IMR-90 (cell line): ENCODE data around the gene KRTAP21-1. TPM values are rescaled to one million over a fixed set of nuclear protein-coding genes. Genes with fewer than 3 reads are reported as not detected.

Source experiments
- ATAC-seq: fragments of 200-7000 bp; cut with Tn5 transposase; 2 replicates; pipeline ENCODE4 v1.9.1; 2020; ENCODE audit warnings: low read depth, mild to moderate bottlenecking, moderate library complexity
- BruUV-seq: library from RNA; stranded (reverse); fragments of 400-500 nt; replicated peaks from 2 replicates; lab custom pipeline; 2021; lab: Mats Ljungman, UMichigan
- CTCF ChIA-PET: fragments of 300-600 bp; formaldehyde crosslinking; extraction: SDS; loops from one replicate; lab custom pipeline; 2021; ENCODE audit warnings: antibody characterized with exemption; lab: Yijun Ruan, JAX
- POLR2A ChIA-PET: fragments of 300-600 bp; sonication (Branson Sonifier 250); formaldehyde crosslinking; loops from one replicate; lab custom pipeline; 2022; ENCODE audit warnings: antibody characterized with exemption; ENCODE audit not compliant: unreplicated experiment; lab: Charles Lee
- DNase-seq: peaks from one replicate; pipeline ENCODE4 v3.0.0; 2013
- H2AFZ ChIP-seq: replicated peaks from 2 replicates; pipeline ENCODE3; 2013; ENCODE audit warnings: low read length, mild to moderate bottlenecking; ENCODE audit not compliant: poor library complexity
- H2AK5ac ChIP-seq: 2 replicates; pipeline ENCODE4 v1.6.1; 2013; ENCODE audit warnings: low read depth, low read length, inconsistent platforms
- H2AK9ac ChIP-seq: replicated peaks from 2 replicates; pipeline ENCODE3; 2013; ENCODE audit warnings: mild to moderate bottlenecking, low read depth, low read length, moderate library complexity; ENCODE audit not compliant: poor library complexity
- H2BK120ac ChIP-seq: 2 replicates; pipeline ENCODE4 v1.6.1; 2013; ENCODE audit warnings: low read depth, low read length, inconsistent platforms
- H2BK15ac ChIP-seq: 3 replicates; pipeline ENCODE4 v1.6.1; 2013; ENCODE audit warnings: low read depth, low read length, inconsistent platforms
- H2BK20ac ChIP-seq: 2 replicates; pipeline ENCODE4 v1.6.1; 2013; ENCODE audit warnings: low read depth, mild to moderate bottlenecking, inconsistent platforms, low read length, moderate library complexity
- H2BK5ac ChIP-seq: 2 replicates; pipeline ENCODE4 v1.6.1; 2013; ENCODE audit warnings: mild to moderate bottlenecking, low read depth, low read length, inconsistent platforms; ENCODE audit not compliant: poor library complexity, severe bottlenecking
- H3K14ac ChIP-seq: replicated peaks from 2 replicates; pipeline ENCODE4 v1.6.1; 2013; ENCODE audit warnings: low read depth, low read length, inconsistent platforms
- H3K18ac ChIP-seq: 2 replicates; pipeline ENCODE4 v1.6.1; 2013; ENCODE audit warnings: low read depth, low read length, control low read depth
- H3K23ac ChIP-seq: 2 replicates; pipeline ENCODE4 v1.6.1; 2013; ENCODE audit warnings: low read depth, low read length, inconsistent platforms
- H3K27ac ChIP-seq: 2 replicates; pipeline ENCODE4 v1.5.1; 2013; ENCODE audit warnings: mild to moderate bottlenecking, control low read depth, low read length; ENCODE audit not compliant: insufficient read depth
- H3K27me3 ChIP-seq: 2 replicates; pipeline ENCODE4 v1.6.1; 2013; ENCODE audit warnings: low read length; ENCODE audit not compliant: control insufficient read depth, insufficient read depth
- H3K36me3 ChIP-seq: 2 replicates; pipeline ENCODE4 v1.6.1; 2013; ENCODE audit warnings: low read length, mixed read lengths; ENCODE audit not compliant: control insufficient read depth, insufficient read depth
- H3K4ac ChIP-seq: 2 replicates; pipeline ENCODE4 v1.6.1; 2013; ENCODE audit warnings: low read depth, low read length, inconsistent platforms
- H3K4me1 ChIP-seq: 2 replicates; pipeline ENCODE4 v1.6.1; 2013; ENCODE audit warnings: low read length, mixed read lengths; ENCODE audit not compliant: control insufficient read depth, insufficient read depth
- H3K4me2 ChIP-seq: 2 replicates; pipeline ENCODE4 v1.6.1; 2013; ENCODE audit warnings: low read depth, mild to moderate bottlenecking, control low read depth, low read length, moderate library complexity
- H3K4me3 ChIP-seq: 2 replicates; pipeline ENCODE4 v1.5.1; 2013; ENCODE audit warnings: low read depth, mild to moderate bottlenecking, control low read depth, low read length, moderate library complexity; ENCODE audit not compliant: insufficient read depth
- H3K56ac ChIP-seq: 2 replicates; pipeline ENCODE4 v1.6.1; 2013; ENCODE audit warnings: low read length, inconsistent platforms; ENCODE audit not compliant: insufficient read depth; ENCODE audit errors: extremely low read depth
- H3K79me1 ChIP-seq, 2 experiments: 2 replicates each; pipeline ENCODE4 v1.6.1; 2013; ENCODE audit warnings: low read length in 2 of 2, inconsistent platforms in 1 of 2, low read depth in 1 of 2
- H3K9ac ChIP-seq: 2 replicates; pipeline ENCODE4 v1.6.1; 2013; ENCODE audit warnings: low read depth, low read length, control low read depth
- H3K9me1 ChIP-seq: 2 replicates; pipeline ENCODE4 v1.6.1; 2013; ENCODE audit warnings: low read length, inconsistent platforms; ENCODE audit not compliant: insufficient read depth
- H3K9me3 ChIP-seq: 2 replicates; pipeline ENCODE4 v1.6.1; 2013; ENCODE audit warnings: low read length; ENCODE audit not compliant: control insufficient read depth, insufficient read depth
- H4K20me1 ChIP-seq: 2 replicates; pipeline ENCODE4 v1.6.1; 2013; ENCODE audit warnings: low read length, inconsistent platforms; ENCODE audit not compliant: insufficient read depth
- H4K5ac ChIP-seq: 2 replicates; pipeline ENCODE4 v1.6.1; 2013; ENCODE audit warnings: mild to moderate bottlenecking, low read depth, low read length, control low read depth
- H4K8ac ChIP-seq, 2 experiments: 2 replicates each; pipeline ENCODE4 v1.6.1; 2013; ENCODE audit warnings: low read depth in 2 of 2, low read length in 2 of 2, control low read depth in 1 of 2, inconsistent platforms in 1 of 2
- H4K91ac ChIP-seq: 2 replicates; pipeline ENCODE4 v1.6.1; 2013; ENCODE audit warnings: low read depth, low read length, inconsistent platforms; ENCODE audit not compliant: insufficient read depth
- BHLHE40 ChIP-seq: fragments of 150-350 bp; IDR thresholded peaks from 2 replicates; pipeline ENCODE4 v1.6.1; 2016; ENCODE audit warnings: mild to moderate bottlenecking, low read depth, low read length
- CEBPB ChIP-seq: IDR thresholded peaks from 2 replicates; pipeline ENCODE4 v1.6.1; 2012; ENCODE audit warnings: low read depth, low read length, improper control_type of control experiment
- CHD1 ChIP-seq: IDR thresholded peaks from 2 replicates; pipeline ENCODE4 v1.6.1; 2012; ENCODE audit warnings: low read depth, low read length, improper control_type of control experiment
- ELK1 ChIP-seq: fragments of 150-350 bp; IDR thresholded peaks from 2 replicates; pipeline ENCODE4 v1.6.1; 2016; ENCODE audit warnings: low read depth, mild to moderate bottlenecking, low read length, moderate library complexity, borderline replicate concordance
- FOS ChIP-seq: fragments of 150-350 bp; IDR thresholded peaks from 2 replicates; pipeline ENCODE4 v1.6.1; 2016; ENCODE audit warnings: low read depth, low read length
- MAFK ChIP-seq: IDR thresholded peaks from 2 replicates; pipeline ENCODE4 v1.6.1; 2012; ENCODE audit warnings: low read depth, low read length, improper control_type of control experiment
- MAZ ChIP-seq: IDR thresholded peaks from 2 replicates; pipeline ENCODE4 v1.6.1; 2012; ENCODE audit warnings: low read depth, mild to moderate bottlenecking, low read length, improper control_type of control experiment, moderate library complexity, borderline replicate concordance
- MXI1 ChIP-seq: IDR thresholded peaks from 2 replicates; pipeline ENCODE4 v1.6.1; 2012; ENCODE audit warnings: low read depth, mild to moderate bottlenecking, low read length, moderate library complexity, borderline replicate concordance
- NFE2L2 ChIP-seq: fragments of 150-350 bp; IDR thresholded peaks from 2 replicates; pipeline ENCODE4 v1.6.1; 2016; ENCODE audit warnings: low read depth, mild to moderate bottlenecking, low read length
- POLR2A ChIP-seq: IDR thresholded peaks from 2 replicates; pipeline ENCODE4 v1.6.1; 2012; ENCODE audit warnings: mild to moderate bottlenecking, low read depth, low read length
- RAD21 ChIP-seq: IDR thresholded peaks from 2 replicates; pipeline ENCODE4 v1.6.1; 2012; ENCODE audit warnings: low read length, improper control_type of control experiment
- RCOR1 ChIP-seq: IDR thresholded peaks from 2 replicates; pipeline ENCODE4 v1.6.1; 2012; ENCODE audit warnings: mild to moderate bottlenecking, low read length, improper control_type of control experiment; ENCODE audit not compliant: insufficient replicate concordance
- RFX5 ChIP-seq: IDR thresholded peaks from 2 replicates; pipeline ENCODE4 v1.8.0; 2012; ENCODE audit warnings: low read depth, mild to moderate bottlenecking, low read length, moderate library complexity
- SMC3 ChIP-seq: fragments of 150-350 bp; IDR thresholded peaks from 2 replicates; pipeline ENCODE4 v1.6.1; 2016; ENCODE audit warnings: low read depth, mild to moderate bottlenecking, antibody characterized with exemption, low read length, moderate library complexity
- WGBS, 2 experiments: methylation state at CpG; one replicate each; pipeline versions ENCODE4 v1.1.5 to v1.1.7; 2013; ENCODE audit warnings: missing lambda C conversion rate in 2 of 2; ENCODE audit not compliant: insufficient read length in 1 of 2; ENCODE audit errors: extremely low coverage in 2 of 2; 5-methylcytosine and 5-hydroxymethylcytosine counted together
- dilution Hi-C: fragments of 300-500 bp; cut with HindIII; formaldehyde crosslinking; loops from one replicate; pipeline ENCODE4 v1.14.3; 2018; ENCODE audit warnings: low sequenced_read_pairs; ENCODE audit not compliant: unreplicated experiment
- in situ Hi-C: fragments of 300-500 bp; cut with MboI; formaldehyde crosslinking; loops from 3 replicates; pipeline ENCODE4 v1.14.3; 2019; ENCODE audit warnings: low sequenced_read_pairs, inconsistent platforms, mixed read lengths
- intact Hi-C: fragments of 100-400 bp; cut with micrococcal nuclease; formaldehyde crosslinking; loops from 2 replicates; pipeline ENCODE4 v1.10.0; 2022
- polyA plus RNA-seq, 3 experiments: library from polyadenylated mRNA; depleted of rRNA; stranded (reverse); fragments of >200 nt; gene quantifications; 2 replicates each; pipeline ENCODE4 v1.2.3, GENCODE V29; 2012; ENCODE audit warnings: low replicate concordance in 1 of 3
- total RNA-seq: library from RNA; depleted of rRNA; stranded (reverse); fragments of >200 nt; gene quantifications from 2 replicates; pipeline ENCODE4 v1.2.3, GENCODE V29; 2012
- TF ChIP-seq, protein P1 (sequence below): fragments of 150-350 bp; IDR thresholded peaks from 2 replicates; pipeline ENCODE4 v1.6.1; 2017; ENCODE audit warnings: mild to moderate bottlenecking, antibody characterized with exemption, low read length, low read depth
- TF ChIP-seq, protein P2 (sequence below): conservative IDR thresholded peaks from 2 replicates; pipeline ENCODE4 v1.5.1; 2012; ENCODE audit warnings: mild to moderate bottlenecking, low read depth, low read length, improper control_type of control experiment

The KRTAP21-1 gene
- total and polyA plus RNA-seq, 2 of the 4 experiments (the other 2 are of a cell fraction) = not detected

DNA sequence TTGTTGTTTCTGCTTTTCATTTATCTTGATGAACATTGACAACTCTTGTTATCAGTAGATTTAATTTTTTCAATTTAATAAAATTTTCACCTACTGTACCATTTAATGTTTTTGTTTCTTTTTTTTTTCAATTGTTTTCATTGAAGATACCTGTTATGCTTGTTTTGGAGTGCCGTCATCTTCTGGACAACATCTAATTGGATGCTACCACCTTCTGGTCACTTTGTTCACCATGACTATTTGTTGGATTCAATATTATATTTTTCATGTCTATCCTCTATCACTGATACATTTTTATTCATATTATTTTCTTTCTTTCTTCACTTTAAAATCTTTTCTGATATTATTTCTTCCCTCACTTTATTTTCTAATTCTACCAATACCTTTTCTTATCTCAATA, 22.2 kb downstream of the KRTAP21-1 start:
- Histone ChIP-seq H4K5ac (no peak overlapping the region), H4K91ac (no peak overlapping the region), H3K18ac (no peak overlapping the region), H4K8ac (no peak overlapping the region), H3K9ac (no peak overlapping the region), H3K14ac (no peak overlapping the region), H2BK5ac (no peak overlapping the region), H4K20me1 (no peaks in the 10 kb centered on the region), H2BK15ac (no peak overlapping the region), H2AK5ac (no peak overlapping the region), H3K4me2 (no peak overlapping the region), H2AFZ (no peak overlapping the region), H3K4ac (no peak overlapping the region), H3K9me1 (no peaks in the 10 kb centered on the region), H2BK20ac (no peak overlapping the region), H3K27ac (no peak overlapping the region), H3K4me3 (no peak overlapping the region), H3K27me3 (no peaks in the 10 kb centered on the region), H3K9me3 (0 out of 2 replicates have a peak, but pooled peaks cover 2% of the 10 kb centered on the region), H2BK120ac (no peak overlapping the region), H2AK9ac (no peak overlapping the region), H3K23ac (no peak overlapping the region), H3K4me1 (no peaks in the 10 kb centered on the region), H3K79me1 (no peaks in the 10 kb centered on the region), H3K56ac (no peak overlapping the region), H3K36me3 (no peaks in the 10 kb centered on the region)
- intact Hi-C loops = no loop called here
- no TSS peak for BruUV-seq
- WGBS, 2 experiments = no CpG with 5 or more reads among the region's 1 CpG
- CTCF ChIA-PET = no interaction called here
- ATAC-seq (no peak), DNase-seq (no peak)
- dilution Hi-C loops = no loop called here
- POLR2A ChIA-PET = no interaction called here
- in situ Hi-C loops = no loop called here
- TF ChIP-seq SMC3 (no peak), NFE2L2 (no peak), CHD1 (no peak), MXI1 (no peak), CEBPB (no peak), RFX5 (no peak), POLR2A (no peak), FOS (no peak), MAFK (no peak), RAD21 (no peak), BHLHE40 (no peak), RCOR1 (no peak), MAZ (no peak), ELK1 (no peak)
- TF ChIP-seq, protein P1, sequence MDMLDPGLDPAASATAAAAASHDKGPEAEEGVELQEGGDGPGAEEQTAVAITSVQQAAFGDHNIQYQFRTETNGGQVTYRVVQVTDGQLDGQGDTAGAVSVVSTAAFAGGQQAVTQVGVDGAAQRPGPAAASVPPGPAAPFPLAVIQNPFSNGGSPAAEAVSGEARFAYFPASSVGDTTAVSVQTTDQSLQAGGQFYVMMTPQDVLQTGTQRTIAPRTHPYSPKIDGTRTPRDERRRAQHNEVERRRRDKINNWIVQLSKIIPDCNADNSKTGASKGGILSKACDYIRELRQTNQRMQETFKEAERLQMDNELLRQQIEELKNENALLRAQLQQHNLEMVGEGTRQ = no peak
- TF ChIP-seq, protein P2, sequence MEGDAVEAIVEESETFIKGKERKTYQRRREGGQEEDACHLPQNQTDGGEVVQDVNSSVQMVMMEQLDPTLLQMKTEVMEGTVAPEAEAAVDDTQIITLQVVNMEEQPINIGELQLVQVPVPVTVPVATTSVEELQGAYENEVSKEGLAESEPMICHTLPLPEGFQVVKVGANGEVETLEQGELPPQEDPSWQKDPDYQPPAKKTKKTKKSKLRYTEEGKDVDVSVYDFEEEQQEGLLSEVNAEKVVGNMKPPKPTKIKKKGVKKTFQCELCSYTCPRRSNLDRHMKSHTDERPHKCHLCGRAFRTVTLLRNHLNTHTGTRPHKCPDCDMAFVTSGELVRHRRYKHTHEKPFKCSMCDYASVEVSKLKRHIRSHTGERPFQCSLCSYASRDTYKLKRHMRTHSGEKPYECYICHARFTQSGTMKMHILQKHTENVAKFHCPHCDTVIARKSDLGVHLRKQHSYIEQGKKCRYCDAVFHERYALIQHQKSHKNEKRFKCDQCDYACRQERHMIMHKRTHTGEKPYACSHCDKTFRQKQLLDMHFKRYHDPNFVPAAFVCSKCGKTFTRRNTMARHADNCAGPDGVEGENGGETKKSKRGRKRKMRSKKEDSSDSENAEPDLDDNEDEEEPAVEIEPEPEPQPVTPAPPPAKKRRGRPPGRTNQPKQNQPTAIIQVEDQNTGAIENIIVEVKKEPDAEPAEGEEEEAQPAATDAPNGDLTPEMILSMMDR = no peak
